GM12878 (cell line): ENCODE data around the gene FAR1. TPM values are rescaled to one million over a fixed set of nuclear protein-coding genes. Genes with fewer than 3 reads are reported as not detected.

Experiments used
- ATAC-seq: fragments of 200-7000 bp; cut with Tn5 transposase; 3 replicates; pipeline ENCODE4 v1.9.1; 2020; ENCODE audit warnings: mild to moderate bottlenecking, moderate library complexity
- BruUV-seq: library from RNA; stranded (reverse); fragments of 400-500 nt; replicated peaks from 2 replicates; lab custom pipeline; 2021; lab: Mats Ljungman, UMichigan
- CTCF ChIA-PET: fragments of 300-600 bp; sonication (Branson Sonifier 250); formaldehyde crosslinking; extraction: SDS; loops from one replicate; lab custom pipeline; 2021; ENCODE audit warnings: inconsistent platforms; lab: Yijun Ruan, JAX
- POLR2A ChIA-PET: fragments of 350-600 bp; formaldehyde crosslinking; extraction: SDS; loops from one replicate; lab custom pipeline; 2021; ENCODE audit warnings: inconsistent platforms; lab: Charles Lee
- RAD21 ChIA-PET: fragments of 300-600 bp; sonication (Branson Sonifier 250); formaldehyde crosslinking; loops from one replicate; lab custom pipeline; 2023; ENCODE audit warnings: antibody characterized with exemption; ENCODE audit not compliant: unreplicated experiment; lab: Charles Lee
- SMC1A ChIA-PET: fragments of 300-600 bp; sonication (Branson Sonifier 250); formaldehyde crosslinking; loops from one replicate; lab custom pipeline; 2023; ENCODE audit not compliant: unreplicated experiment, uncharacterized antibody; lab: Charles Lee
- DNase-seq: peaks from one replicate; pipeline ENCODE4 v3.0.0-alpha.2; 2011; ENCODE audit warnings: low read depth, low spot score
- FAIRE-seq: peaks from 3 replicates; lab custom pipeline; 2011; peaks lifted over from hg19 to GRCh38; lab: Jason Lieb, UNC
- H2AFZ ChIP-seq: 2 replicates; pipeline ENCODE4 v1.6.0; 2011; ENCODE audit warnings: low read depth, low read length, control low read depth; ENCODE audit not compliant: control insufficient read depth
- H3K27ac ChIP-seq: 2 replicates; pipeline ENCODE4 v1.5.1; 2011; ENCODE audit warnings: control low read depth; ENCODE audit not compliant: control insufficient read depth, insufficient read depth
- H3K27me3 ChIP-seq, 2 experiments: replicated peaks in 1 of 2; 2 replicates each; pipeline versions ENCODE4 v1.6.0 to v1.6.1; 2011; ENCODE audit warnings: low read length in 1 of 2; ENCODE audit not compliant: control insufficient read depth in 2 of 2, insufficient read depth in 2 of 2
- H3K36me3 ChIP-seq, 2 experiments: 2 replicates each; pipeline ENCODE4 v1.5.1; 2011; ENCODE audit warnings: low read length in 1 of 2; ENCODE audit not compliant: control insufficient read depth in 2 of 2, insufficient read depth in 2 of 2
- H3K4me1 ChIP-seq: 2 replicates; pipeline ENCODE4 v1.6.1; 2011; ENCODE audit warnings: mild to moderate bottlenecking, low read length, moderate library complexity, mixed read lengths; ENCODE audit not compliant: control insufficient read depth, insufficient read depth
- H3K4me2 ChIP-seq: 2 replicates; pipeline ENCODE4 v1.6.0; 2011; ENCODE audit warnings: control low read depth; ENCODE audit not compliant: control insufficient read depth, insufficient read depth
- H3K4me3 ChIP-seq: fragments of 200-600 bp; sonication (generic); 2 replicates; pipeline ENCODE4 v1.5.1; 2016
- H3K79me2 ChIP-seq: 2 replicates; pipeline ENCODE4 v1.6.0; 2011; ENCODE audit warnings: low read length; ENCODE audit not compliant: control insufficient read depth, insufficient read depth
- H3K9ac ChIP-seq: 2 replicates; pipeline ENCODE4 v1.8.0; 2011; ENCODE audit warnings: low read length, control low read depth, mixed read lengths; ENCODE audit not compliant: control insufficient read depth, insufficient read depth
- H3K9me3 ChIP-seq: replicated peaks from 3 replicates; pipeline ENCODE4 v1.5.1; 2011; ENCODE audit warnings: mild to moderate bottlenecking, low read length; ENCODE audit not compliant: control insufficient read depth, insufficient read depth
- H4K20me1 ChIP-seq: 2 replicates; pipeline ENCODE4 v1.6.0; 2011; ENCODE audit not compliant: control insufficient read depth, insufficient read depth
- FOXK2 ChIP-seq: fragments of 450-650 bp; IDR thresholded peaks from 2 replicates; pipeline ENCODE4 v1.6.1; 2017; ENCODE audit warnings: mild to moderate bottlenecking, moderate library complexity
- GABPA ChIP-seq: IDR thresholded peaks from 2 replicates; pipeline ENCODE4 v1.6.1; 2014; ENCODE audit warnings: antibody characterized with exemption, low read depth, mild to moderate bottlenecking, inconsistent platforms
- GATAD2B ChIP-seq: fragments of 450-650 bp; conservative IDR thresholded peaks from 2 replicates; pipeline ENCODE4 v1.6.1; 2017; ENCODE audit warnings: low read depth, mild to moderate bottlenecking, moderate library complexity
- MYC ChIP-seq: IDR thresholded peaks from 2 replicates; pipeline ENCODE4 v1.6.1; 2011; ENCODE audit warnings: mild to moderate bottlenecking, low read length, moderate library complexity, inconsistent platforms; ENCODE audit not compliant: insufficient read depth, insufficient replicate concordance, insufficient read length, severe bottlenecking
- NR2C1 ChIP-seq: fragments of 450-650 bp; IDR thresholded peaks from 2 replicates; pipeline ENCODE4 v1.6.1; 2017; ENCODE audit warnings: antibody characterized with exemption, mild to moderate bottlenecking, moderate library complexity
- SMAD1 ChIP-seq: fragments of 450-650 bp; IDR thresholded peaks from 2 replicates; pipeline ENCODE4 v1.6.1; 2018; ENCODE audit warnings: mild to moderate bottlenecking, low read depth; ENCODE audit not compliant: partially characterized antibody
- SP1 ChIP-seq: IDR thresholded peaks from one replicate; pipeline ENCODE4 v1.6.1; 2011; ENCODE audit warnings: low read depth, low read length
- SREBF2 ChIP-seq: IDR thresholded peaks from 2 replicates; pipeline ENCODE4 v1.6.1; 2012; ENCODE audit warnings: mild to moderate bottlenecking, low read length
- SRF ChIP-seq, 2 experiments: IDR thresholded peaks; 2 replicates each; pipeline ENCODE4 v1.6.1; 2011; ENCODE audit warnings: low read depth in 2 of 2, low read length in 2 of 2, mild to moderate bottlenecking in 1 of 2, moderate library complexity in 1 of 2
- TBL1XR1 ChIP-seq: IDR thresholded peaks from 2 replicates; pipeline ENCODE4 v1.6.1; 2012; ENCODE audit warnings: low read depth, low read length, improper control_type of control experiment
- WRNIP1 ChIP-seq: IDR thresholded peaks from 2 replicates; pipeline ENCODE4 v1.6.1; 2011; ENCODE audit warnings: low read depth, low read length, improper control_type of control experiment, borderline replicate concordance
- ZNF274 ChIP-seq: IDR thresholded peaks from one replicate; pipeline ENCODE4 v1.8.0; 2011; ENCODE audit not compliant: insufficient read length, insufficient read depth
- ZSCAN29 ChIP-seq: fragments of 450-650 bp; IDR thresholded peaks from 2 replicates; pipeline ENCODE4 v1.6.1; 2017; ENCODE audit warnings: mild to moderate bottlenecking, moderate library complexity
- WGBS: methylation state at CpG from one replicate; pipeline ENCODE4 v1.1.6; 2016; ENCODE audit warnings: low lambda C conversion rate; ENCODE audit not compliant: insufficient replicate concordance, insufficient coverage; ENCODE audit errors: missing lambda C conversion rate; 5-methylcytosine and 5-hydroxymethylcytosine counted together
- in situ Hi-C: fragments of 300-500 bp; cut with MboI; formaldehyde crosslinking; loops from 9 replicates; pipeline ENCODE4 v1.14.3; 2018; ENCODE audit warnings: mixed read lengths
- intact Hi-C: fragments of 100-400 bp; cut with micrococcal nuclease; formaldehyde crosslinking; loops from one replicate; pipeline ENCODE4 v1.14.2; 2022; ENCODE audit not compliant: unreplicated experiment
- polyA plus RNA-seq, 11 experiments: library from polyadenylated mRNA; depleted of rRNA in 4 of 11; unstranded in 6 of 11; stranded (reverse) in 5 of 11; fragments of >200 nt; fragmentation: Nextera tagmentation in 4 of 11; fragmentation: Illumina TruSeq in 1 of 11; extraction: Ambion mirVana in 4 of 11; extraction: Trizol in 1 of 11; gene quantifications; 1 replicate in 1 of 11; 2 replicates in 10 of 11; pipeline versions ENCODE4 v1.2.1 to v1.2.3, GENCODE V29; 2011 to 2016; ENCODE audit warnings: inconsistent platforms in 2 of 11, missing spikeins in 2 of 11, low read depth in 1 of 11
- total RNA-seq, 4 experiments: library from RNA; depleted of rRNA in 3 of 4; stranded (reverse); fragments of >200 nt in 3 of 4; fragmentation: Illumina TruSeq in 1 of 4; extraction: Trizol in 1 of 4; gene quantifications; 2 replicates each; pipeline versions ENCODE4 v1.2.1 to v1.2.3, GENCODE V29; 2013 to 2021
- TF ChIP-seq, protein P1 (sequence below): fragments of 450-650 bp; formaldehyde crosslinking; IDR thresholded peaks from 2 replicates; pipeline ENCODE4 v1.5.0; 2022; ENCODE audit warnings: mild to moderate bottlenecking, missing genetic modification characterization
- TF ChIP-seq, protein P2 (sequence below): fragments of 150-350 bp; IDR thresholded peaks from 2 replicates; pipeline ENCODE4 v1.6.1; 2014; ENCODE audit warnings: mild to moderate bottlenecking, low read depth, low read length
- TF ChIP-seq, protein P3 (sequence below): fragments of 150-350 bp; IDR thresholded peaks from 2 replicates; pipeline ENCODE4 v1.6.1; 2016; ENCODE audit warnings: low read depth, low read length

Gene FAR1
- total and polyA plus RNA-seq, 10 of the 15 experiments (the other 5 are each of a cell fraction or from before 2014, with no cell fraction given), result 10.1 to 73.9 (median 30.8) TPM

DNA sequence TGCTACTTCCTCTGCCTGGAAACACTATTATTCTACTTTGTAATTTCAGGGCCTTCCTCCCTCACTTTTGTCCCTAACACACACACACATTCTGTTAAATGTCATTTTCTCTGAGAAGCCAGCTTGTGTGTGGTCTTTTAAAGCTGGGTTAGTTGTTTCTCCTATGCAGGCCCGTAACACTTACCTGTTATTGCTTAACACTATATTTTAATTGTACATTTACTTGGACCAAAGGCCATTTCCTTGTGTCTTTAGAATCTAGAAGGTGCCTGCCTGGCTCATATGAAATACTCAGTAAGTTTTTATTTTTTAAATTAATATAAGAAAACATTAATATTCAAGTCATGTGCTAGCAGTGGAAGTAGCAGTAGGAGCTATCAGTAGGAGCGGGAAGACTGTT is 30.6 kb downstream of the FAR1 start (continued):
- TF ChIP-seq WRNIP1, result no peak
- no peak for TF ChIP-seq GATAD2B
- no peak for TF ChIP-seq TBL1XR1
- TF ChIP-seq NR2C1, result no peak
- TF ChIP-seq SREBF2, result no peak
- TF ChIP-seq ZNF274, result no peak
- no peak for TF ChIP-seq SRF (IDR thresholded peaks at IDR 0.05; ENCODE audit: low read depth in 2 of 2, low read length in 2 of 2)

DNA sequence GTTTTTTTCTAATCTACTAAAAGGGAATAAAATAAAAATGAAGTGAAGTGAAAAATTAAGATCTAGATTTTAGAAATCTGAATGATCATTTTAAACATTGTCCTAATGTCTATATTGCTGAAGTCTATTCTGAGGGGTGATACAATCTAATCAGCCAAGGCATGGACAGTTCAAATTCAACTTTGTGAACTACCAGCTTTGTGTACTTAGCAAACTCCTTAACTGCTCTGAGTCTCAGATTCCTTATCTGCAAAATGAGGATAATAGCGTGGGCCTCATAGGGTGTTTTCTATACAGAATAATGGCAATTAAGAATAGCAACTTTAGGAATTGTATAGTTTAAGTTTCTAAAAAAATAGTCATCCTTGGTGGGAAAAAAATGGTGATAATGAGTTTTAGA is 31.4 kb downstream of the FAR1 start:
- peaks cover 0 to 4% of the 10 kb centered on the region in 2 experiments; a peak in 1 of 4 replicates for H3K36me3 ChIP-seq
- WGBS, result 100% methylated on average over 1 of the region's 1 CpG
- intact Hi-C loops, result no loop called here
- ChIA-PET CTCF (interaction anchor here (0.8 kb wide), 1 partner anchor 32 kb away, joined by 3 read pairs; no protein-coding TSS in a partner anchor), RAD21 (no interaction called here), POLR2A (no interaction called here), SMC1A (interaction anchor here (1.3 to 1.5 kb wide), 3 partner anchors 16 to 27 kb away, joined by 3 to 5 read pairs (median 4); no protein-coding TSS in a partner anchor)
- no peaks in the 10 kb centered on the region for H3K9me3 ChIP-seq
- no TSS peak for BruUV-seq
- no peak overlapping the region for H3K4me2 ChIP-seq
- no peak for ATAC-seq
- no peak overlapping the region for H3K4me3 ChIP-seq
- no peaks in the 10 kb centered on the region for H4K20me1 ChIP-seq
- in situ Hi-C loops, result no loop called here
- H3K27ac ChIP-seq, result no peak overlapping the region
- H3K9ac ChIP-seq, result no peak overlapping the region
- FAIRE-seq, result no peak
- H3K27me3 ChIP-seq, result no peaks in the 10 kb centered on the region
- DNase-seq, result no peak
- H2AFZ ChIP-seq, result no peak overlapping the region
- H3K4me1 ChIP-seq, result no peaks in the 10 kb centered on the region
- no peaks in the 10 kb centered on the region for H3K79me2 ChIP-seq
- no peak for TF ChIP-seq GABPA
- TF ChIP-seq, protein P1, sequence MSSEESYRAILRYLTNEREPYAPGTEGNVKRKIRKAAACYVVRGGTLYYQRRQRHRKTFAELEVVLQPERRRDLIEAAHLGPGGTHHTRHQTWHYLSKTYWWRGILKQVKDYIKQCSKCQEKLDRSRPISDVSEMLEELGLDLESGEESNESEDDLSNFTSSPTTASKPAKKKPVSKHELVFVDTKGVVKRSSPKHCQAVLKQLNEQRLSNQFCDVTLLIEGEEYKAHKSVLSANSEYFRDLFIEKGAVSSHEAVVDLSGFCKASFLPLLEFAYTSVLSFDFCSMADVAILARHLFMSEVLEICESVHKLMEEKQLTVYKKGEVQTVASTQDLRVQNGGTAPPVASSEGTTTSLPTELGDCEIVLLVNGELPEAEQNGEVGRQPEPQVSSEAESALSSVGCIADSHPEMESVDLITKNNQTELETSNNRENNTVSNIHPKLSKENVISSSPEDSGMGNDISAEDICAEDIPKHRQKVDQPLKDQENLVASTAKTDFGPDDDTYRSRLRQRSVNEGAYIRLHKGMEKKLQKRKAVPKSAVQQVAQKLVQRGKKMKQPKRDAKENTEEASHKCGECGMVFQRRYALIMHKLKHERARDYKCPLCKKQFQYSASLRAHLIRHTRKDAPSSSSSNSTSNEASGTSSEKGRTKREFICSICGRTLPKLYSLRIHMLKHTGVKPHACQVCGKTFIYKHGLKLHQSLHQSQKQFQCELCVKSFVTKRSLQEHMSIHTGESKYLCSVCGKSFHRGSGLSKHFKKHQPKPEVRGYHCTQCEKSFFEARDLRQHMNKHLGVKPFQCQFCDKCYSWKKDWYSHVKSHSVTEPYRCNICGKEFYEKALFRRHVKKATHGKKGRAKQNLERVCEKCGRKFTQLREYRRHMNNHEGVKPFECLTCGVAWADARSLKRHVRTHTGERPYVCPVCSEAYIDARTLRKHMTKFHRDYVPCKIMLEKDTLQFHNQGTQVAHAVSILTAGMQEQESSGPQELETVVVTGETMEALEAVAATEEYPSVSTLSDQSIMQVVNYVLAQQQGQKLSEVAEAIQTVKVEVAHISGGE, result no peak
- TF ChIP-seq MYC, result no peak
- TF ChIP-seq, protein P2, sequence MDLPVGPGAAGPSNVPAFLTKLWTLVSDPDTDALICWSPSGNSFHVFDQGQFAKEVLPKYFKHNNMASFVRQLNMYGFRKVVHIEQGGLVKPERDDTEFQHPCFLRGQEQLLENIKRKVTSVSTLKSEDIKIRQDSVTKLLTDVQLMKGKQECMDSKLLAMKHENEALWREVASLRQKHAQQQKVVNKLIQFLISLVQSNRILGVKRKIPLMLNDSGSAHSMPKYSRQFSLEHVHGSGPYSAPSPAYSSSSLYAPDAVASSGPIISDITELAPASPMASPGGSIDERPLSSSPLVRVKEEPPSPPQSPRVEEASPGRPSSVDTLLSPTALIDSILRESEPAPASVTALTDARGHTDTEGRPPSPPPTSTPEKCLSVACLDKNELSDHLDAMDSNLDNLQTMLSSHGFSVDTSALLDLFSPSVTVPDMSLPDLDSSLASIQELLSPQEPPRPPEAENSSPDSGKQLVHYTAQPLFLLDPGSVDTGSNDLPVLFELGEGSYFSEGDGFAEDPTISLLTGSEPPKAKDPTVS, result no peak
- TF ChIP-seq FOXK2, result no peak
- TF ChIP-seq, protein P3, sequence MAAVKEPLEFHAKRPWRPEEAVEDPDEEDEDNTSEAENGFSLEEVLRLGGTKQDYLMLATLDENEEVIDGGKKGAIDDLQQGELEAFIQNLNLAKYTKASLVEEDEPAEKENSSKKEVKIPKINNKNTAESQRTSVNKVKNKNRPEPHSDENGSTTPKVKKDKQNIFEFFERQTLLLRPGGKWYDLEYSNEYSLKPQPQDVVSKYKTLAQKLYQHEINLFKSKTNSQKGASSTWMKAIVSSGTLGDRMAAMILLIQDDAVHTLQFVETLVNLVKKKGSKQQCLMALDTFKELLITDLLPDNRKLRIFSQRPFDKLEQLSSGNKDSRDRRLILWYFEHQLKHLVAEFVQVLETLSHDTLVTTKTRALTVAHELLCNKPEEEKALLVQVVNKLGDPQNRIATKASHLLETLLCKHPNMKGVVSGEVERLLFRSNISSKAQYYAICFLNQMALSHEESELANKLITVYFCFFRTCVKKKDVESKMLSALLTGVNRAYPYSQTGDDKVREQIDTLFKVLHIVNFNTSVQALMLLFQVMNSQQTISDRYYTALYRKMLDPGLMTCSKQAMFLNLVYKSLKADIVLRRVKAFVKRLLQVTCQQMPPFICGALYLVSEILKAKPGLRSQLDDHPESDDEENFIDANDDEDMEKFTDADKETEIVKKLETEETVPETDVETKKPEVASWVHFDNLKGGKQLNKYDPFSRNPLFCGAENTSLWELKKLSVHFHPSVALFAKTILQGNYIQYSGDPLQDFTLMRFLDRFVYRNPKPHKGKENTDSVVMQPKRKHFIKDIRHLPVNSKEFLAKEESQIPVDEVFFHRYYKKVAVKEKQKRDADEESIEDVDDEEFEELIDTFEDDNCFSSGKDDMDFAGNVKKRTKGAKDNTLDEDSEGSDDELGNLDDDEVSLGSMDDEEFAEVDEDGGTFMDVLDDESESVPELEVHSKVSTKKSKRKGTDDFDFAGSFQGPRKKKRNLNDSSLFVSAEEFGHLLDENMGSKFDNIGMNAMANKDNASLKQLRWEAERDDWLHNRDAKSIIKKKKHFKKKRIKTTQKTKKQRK, result no peak
- TF ChIP-seq NR2C1, result no peak
- TF ChIP-seq SP1, result no peak
- no peak for TF ChIP-seq SMAD1
- no peak for TF ChIP-seq ZSCAN29
